ENCODE measurements around the gene FCHSD1. TPM values are rescaled to one million over a fixed set of nuclear protein-coding genes. Genes with fewer than 3 reads are reported as not detected.

The FCHSD1 gene
- polyA plus RNA-seq, 3 donors: 3.0 to 73.3 (median 3.4) TPM

- Histone ChIP-seq H3K9me3 (replicated peaks in 1 of 2; ENCODE audit: control insufficient read depth in 1 of 2, insufficient read depth in 1 of 2, low read length in 2 of 2) (no peaks in the 10 kb centered on the region), H3K27ac (ENCODE audit: low read depth in 1 of 2, low read length in 2 of 2) (peak overlapping the region in 1 of 2 donors; percentile 88), H3K4me3 (replicated peaks in 1 of 3; ENCODE audit: low read depth in 2 of 3, low read length in 3 of 3) (peak overlapping the region; percentile 59 to 93 (median 86)), H3K9ac (ENCODE audit: insufficient read depth, low read length, poor library complexity, severe bottlenecking) (peak overlapping the region; percentile 78), H3K4me2 (replicated peaks; ENCODE audit: extremely low read depth, low read length, poor library complexity, severe bottlenecking) (peak overlapping the region; percentile 94), H2AFZ (ENCODE audit: insufficient read depth, low read depth, low read length, poor library complexity, severe bottlenecking) (peak overlapping the region; percentile 94), H4K20me1 (ENCODE audit: insufficient read depth, low read length) (peaks cover 37% of the 10 kb centered on the region), H3K27me3 (ENCODE audit: control insufficient read depth in 2 of 2, insufficient read depth in 2 of 2, low read length in 2 of 2) (no peaks in the 10 kb centered on the region), H3K36me3 (replicated peaks in 1 of 2; ENCODE audit: control insufficient read depth in 1 of 2, insufficient read depth in 2 of 2, low read length in 2 of 2) (peaks cover 12 to 27% of the 10 kb centered on the region in 2 donors), H3K4me1 (ENCODE audit: control insufficient read depth in 1 of 2, insufficient read depth in 2 of 2, low read length in 2 of 2) (peaks cover 41 to 51% of the 10 kb centered on the region in 2 donors), H3K79me2 (ENCODE audit: insufficient read depth, low read length) (peaks cover 45% of the 10 kb centered on the region)
- no peak for TF ChIP-seq CTCF (IDR thresholded peaks at IDR 0.05)
- WGBS (ENCODE audit: insufficient coverage): under 1% methylated on average over 55 of the region's 63 CpGs
- intact Hi-C loops (cut with micrococcal nuclease): loop anchor here (5.0 kb wide), 2 partner anchors 45 to 115 kb away; no protein-coding TSS in a partner anchor
- Mint-ChIP-seq H3K27ac (peak overlapping the region in 4 of 7 donors; percentile 68 to 87 (median 85)), H3K4me3 (peak overlapping the region; percentile 87 to 91), H3K4me1 (peaks cover 41% of the 10 kb centered on the region), H3K36me3 (peaks cover 27 to 33% of the 10 kb centered on the region in 2 donors), H3K27me3 (ENCODE audit: low read depth in 3 of 3) (peaks cover 0 to 4% (median 0%) of the 10 kb centered on the region in 3 donors), H3K9me3 (peaks cover 0 to 2% (median 0%) of the 10 kb centered on the region in 7 donors)
- no peak for DNase-seq
These were observed 14.0 kb downstream of the FCHSD1 start for GRCh38 chr5:141637123-141637766.

GRCh38 chr5:141636413-141637122 is 14.7 kb downstream of the FCHSD1 start, which contains the start of the genes HDAC3 and RELL2:
Gene HDAC3, minus strand, starts transcription at chr5:141636849. Its CDS starts 59 bp downstream, at chr5:141636790.
Gene RELL2, plus strand, starts transcription at chr5:141636997. Its CDS starts 1,229 bp downstream, at chr5:141638226.
- peak within 1 kb of the TSS; percentile 78 for H3K9ac ChIP-seq (ENCODE audit: insufficient read depth, low read length, poor library complexity, severe bottlenecking)
- H3K9me3 ChIP-seq (replicated peaks in 1 of 2; ENCODE audit: control insufficient read depth in 1 of 2, insufficient read depth in 1 of 2, low read length in 2 of 2): no peaks in the 10 kb centered on the region
- peaks cover 23 to 33% of the 10 kb centered on the region in 2 donors for H3K36me3 Mint-ChIP-seq
- H3K4me1 ChIP-seq (ENCODE audit: control insufficient read depth in 1 of 2, insufficient read depth in 2 of 2, low read length in 2 of 2): peaks cover 41 to 51% of the 10 kb centered on the region in 2 donors
- peaks cover 0 to 4% (median 0%) of the 10 kb centered on the region in 3 donors for H3K27me3 Mint-ChIP-seq (ENCODE audit: low read depth in 3 of 3)
- intact Hi-C loops (cut with micrococcal nuclease): loop anchor here (5.0 kb wide), 2 partner anchors 44 to 114 kb away; no protein-coding TSS in a partner anchor
- no peak for TF ChIP-seq CTCF (IDR thresholded peaks at IDR 0.05)
- peak within 1 kb of the TSS; percentile 87 to 93 for H3K4me3 Mint-ChIP-seq
- peaks cover 0 to 2% (median 0%) of the 10 kb centered on the region in 7 donors for H3K9me3 Mint-ChIP-seq
- under 1% methylated on average over 45 of the region's 55 CpGs for WGBS (ENCODE audit: insufficient coverage)
- H3K27ac Mint-ChIP-seq: peak within 1 kb of the TSS; percentile 84 to 92 (median 87)
- peak within 1 kb of the TSS; percentile 59 to 93 (median 86) for H3K4me3 ChIP-seq (replicated peaks in 1 of 3; ENCODE audit: low read depth in 2 of 3, low read length in 3 of 3)
- H3K4me2 ChIP-seq (replicated peaks; ENCODE audit: extremely low read depth, low read length, poor library complexity, severe bottlenecking): peak within 1 kb of the TSS; percentile 94
- peak within 1 kb of the TSS; percentile 15 to 88 for H3K27ac ChIP-seq (ENCODE audit: low read depth in 1 of 2, low read length in 2 of 2)
- peaks cover 14 to 25% of the 10 kb centered on the region in 2 donors for H3K36me3 ChIP-seq (replicated peaks in 1 of 2; ENCODE audit: control insufficient read depth in 1 of 2, insufficient read depth in 2 of 2, low read length in 2 of 2)
- H3K27me3 ChIP-seq (ENCODE audit: control insufficient read depth in 2 of 2, insufficient read depth in 2 of 2, low read length in 2 of 2): no peaks in the 10 kb centered on the region
- H3K4me1 Mint-ChIP-seq: peaks cover 38% of the 10 kb centered on the region
- H4K20me1 ChIP-seq (ENCODE audit: insufficient read depth, low read length): peaks cover 39% of the 10 kb centered on the region
- peaks cover 52% of the 10 kb centered on the region for H3K79me2 ChIP-seq (ENCODE audit: insufficient read depth, low read length)
- H2AFZ ChIP-seq (ENCODE audit: insufficient read depth, low read depth, low read length, poor library complexity, severe bottlenecking): peak within 1 kb of the TSS; percentile 94
- peak; percentile 85 for DNase-seq
